ENCODE measurements around the gene CPEB1. TPM values are rescaled to one million over a fixed set of nuclear protein-coding genes. Genes with fewer than 3 reads are reported as not detected.
"Not testable (repeated sequence)": the region's sequence is repeated elsewhere in the genome, so short reads cannot be mapped to it uniquely, and the experiment has no call there.

CPEB1 gene
- total RNA-seq, 1 donor from 2014 or later = 1.6 TPM

DNA sequence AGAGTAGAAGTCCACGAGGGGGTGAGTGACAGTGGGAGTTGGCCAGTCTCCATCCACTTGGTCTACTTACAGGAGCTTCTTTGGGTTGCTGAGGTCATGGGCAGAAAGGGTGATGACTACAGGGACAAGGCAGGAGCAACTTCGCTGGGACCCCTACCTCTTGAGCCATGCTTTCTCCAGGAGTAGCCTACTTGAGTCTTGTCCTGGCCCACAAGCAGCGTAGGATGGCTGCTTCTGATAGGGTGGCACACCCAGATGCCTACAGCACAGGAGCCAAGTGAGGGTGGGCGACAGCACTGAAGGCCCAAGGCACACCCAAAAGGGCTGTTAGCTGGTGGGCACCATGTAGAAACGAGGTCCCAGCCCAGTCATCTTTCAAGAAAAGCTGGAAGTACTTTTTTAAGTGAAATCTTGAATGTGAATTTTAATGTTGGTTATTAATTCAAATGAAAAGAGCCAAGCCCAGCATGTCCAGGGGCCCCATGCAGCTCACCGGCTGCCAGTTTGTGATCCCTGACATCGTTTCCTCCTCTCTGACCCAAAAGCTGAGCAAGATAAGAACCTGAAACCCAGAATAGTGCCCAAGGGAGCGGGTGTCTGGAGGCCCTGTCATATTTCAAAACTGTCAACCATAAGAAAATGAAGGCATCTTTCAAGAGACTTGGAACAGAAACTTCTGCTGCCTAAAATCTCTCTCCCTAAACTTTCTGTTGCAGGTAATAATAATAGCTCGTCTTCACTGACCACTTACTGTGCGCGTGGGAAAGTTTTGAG lies 2.2 kb upstream of the CPEB1 start:
- no peaks in the 10 kb centered on the region for H3K36me3 Mint-ChIP-seq
- peak overlapping the region; percentile 66 for H3K4me3 Mint-ChIP-seq
- no peak overlapping the region for H3K27ac Mint-ChIP-seq
- no peaks in the 10 kb centered on the region for H3K4me1 Mint-ChIP-seq (ENCODE audit: unreplicated experiment)
- H3K9me3 Mint-ChIP-seq = no peaks in the 10 kb centered on the region
- no peak for DNase-seq (ENCODE audit: extremely low spot score, unreplicated experiment)
- H3K27me3 Mint-ChIP-seq = peaks cover 85% of the 10 kb centered on the region
- TF ChIP-seq, protein P1, sequence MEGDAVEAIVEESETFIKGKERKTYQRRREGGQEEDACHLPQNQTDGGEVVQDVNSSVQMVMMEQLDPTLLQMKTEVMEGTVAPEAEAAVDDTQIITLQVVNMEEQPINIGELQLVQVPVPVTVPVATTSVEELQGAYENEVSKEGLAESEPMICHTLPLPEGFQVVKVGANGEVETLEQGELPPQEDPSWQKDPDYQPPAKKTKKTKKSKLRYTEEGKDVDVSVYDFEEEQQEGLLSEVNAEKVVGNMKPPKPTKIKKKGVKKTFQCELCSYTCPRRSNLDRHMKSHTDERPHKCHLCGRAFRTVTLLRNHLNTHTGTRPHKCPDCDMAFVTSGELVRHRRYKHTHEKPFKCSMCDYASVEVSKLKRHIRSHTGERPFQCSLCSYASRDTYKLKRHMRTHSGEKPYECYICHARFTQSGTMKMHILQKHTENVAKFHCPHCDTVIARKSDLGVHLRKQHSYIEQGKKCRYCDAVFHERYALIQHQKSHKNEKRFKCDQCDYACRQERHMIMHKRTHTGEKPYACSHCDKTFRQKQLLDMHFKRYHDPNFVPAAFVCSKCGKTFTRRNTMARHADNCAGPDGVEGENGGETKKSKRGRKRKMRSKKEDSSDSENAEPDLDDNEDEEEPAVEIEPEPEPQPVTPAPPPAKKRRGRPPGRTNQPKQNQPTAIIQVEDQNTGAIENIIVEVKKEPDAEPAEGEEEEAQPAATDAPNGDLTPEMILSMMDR (conservative IDR thresholded peaks at IDR 0.05) = no peak

DNA sequence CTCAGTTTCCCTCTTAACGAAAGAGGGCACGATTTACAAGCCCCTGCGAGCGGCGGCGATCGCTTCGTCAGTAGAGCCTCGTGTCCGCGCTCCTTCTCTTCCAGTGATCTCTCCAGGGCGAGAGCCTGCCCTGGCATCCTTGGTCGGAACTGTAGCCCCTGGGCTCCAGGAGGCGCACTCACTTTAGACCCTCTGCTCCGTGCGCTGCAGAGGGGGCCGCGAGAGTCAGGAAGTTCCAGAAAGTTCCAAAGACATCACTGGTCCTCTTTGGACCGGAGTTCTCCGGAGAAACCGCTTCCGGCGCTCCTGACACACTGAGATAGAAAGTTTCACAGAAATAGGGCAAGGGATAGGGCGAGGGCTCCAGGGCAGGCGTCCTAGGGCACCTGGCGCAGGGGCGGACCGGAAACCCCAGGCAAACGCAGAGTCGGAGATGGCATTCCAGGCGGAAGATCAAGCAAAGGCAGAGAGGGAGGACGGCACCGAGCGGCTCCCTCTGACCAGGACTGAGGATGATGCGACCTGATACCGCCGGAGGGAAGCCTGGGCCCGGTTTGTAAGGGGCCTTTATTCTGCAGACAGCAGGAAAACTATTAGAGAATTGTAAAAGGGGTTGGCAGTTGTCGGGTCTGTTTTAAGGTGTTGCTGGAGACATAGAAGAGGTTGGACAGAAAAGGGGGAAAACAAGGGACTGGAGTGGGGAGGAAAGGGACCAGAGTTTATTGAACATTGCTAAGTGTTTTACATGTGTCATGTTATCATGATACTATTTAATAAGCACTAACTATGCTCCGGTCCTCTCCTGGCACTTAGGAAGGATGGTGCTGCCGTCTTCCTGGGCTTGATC lies 1.3 kb upstream of the CPEB1 start:
- peaks cover 85% of the 10 kb centered on the region for H3K27me3 Mint-ChIP-seq
- DNase-seq (ENCODE audit: extremely low spot score, unreplicated experiment) = no peak
- peak overlapping the region; percentile 66 for H3K4me3 Mint-ChIP-seq
- H3K9me3 Mint-ChIP-seq = no peaks in the 10 kb centered on the region
- TF ChIP-seq, protein P1 (conservative IDR thresholded peaks at IDR 0.05) = no peak
- no peaks in the 10 kb centered on the region for H3K36me3 Mint-ChIP-seq
- no peaks in the 10 kb centered on the region for H3K4me1 Mint-ChIP-seq (ENCODE audit: unreplicated experiment)
- H3K27ac Mint-ChIP-seq = no peak overlapping the region

DNA sequence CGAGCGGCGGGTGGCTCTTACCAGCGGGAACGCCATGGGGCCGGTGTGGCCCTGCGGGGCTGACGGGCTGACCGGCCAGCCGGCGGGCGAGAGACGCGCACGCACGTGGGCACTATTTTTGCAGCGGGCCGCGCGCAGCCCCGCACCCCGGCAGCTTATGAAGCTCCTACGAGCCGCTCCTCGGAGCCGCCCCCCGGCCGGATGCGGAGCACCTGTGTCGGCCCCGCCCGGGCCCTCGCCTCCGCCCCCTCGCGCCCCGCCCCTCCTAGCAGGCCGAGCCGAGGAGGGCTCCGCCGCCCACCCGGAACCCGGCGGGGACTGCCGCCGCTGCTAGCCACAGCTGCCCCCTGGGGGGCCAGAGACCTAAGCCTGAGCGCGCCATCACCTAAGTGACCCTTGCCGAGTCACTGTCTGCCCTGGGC lies 683 bp upstream of the CPEB1 start:
- Mint-ChIP-seq H3K36me3 (no peaks in the 10 kb centered on the region), H3K9me3 (no peaks in the 10 kb centered on the region), H3K4me1 (ENCODE audit: unreplicated experiment) (no peaks in the 10 kb centered on the region), H3K27me3 (peaks cover 83% of the 10 kb centered on the region), H3K4me3 (peak overlapping the region; percentile 66), H3K27ac (no peak overlapping the region)
- DNase-seq (ENCODE audit: extremely low spot score, unreplicated experiment) = no peak
- TF ChIP-seq, protein P1 (conservative IDR thresholded peaks at IDR 0.05) = no peak

DNA sequence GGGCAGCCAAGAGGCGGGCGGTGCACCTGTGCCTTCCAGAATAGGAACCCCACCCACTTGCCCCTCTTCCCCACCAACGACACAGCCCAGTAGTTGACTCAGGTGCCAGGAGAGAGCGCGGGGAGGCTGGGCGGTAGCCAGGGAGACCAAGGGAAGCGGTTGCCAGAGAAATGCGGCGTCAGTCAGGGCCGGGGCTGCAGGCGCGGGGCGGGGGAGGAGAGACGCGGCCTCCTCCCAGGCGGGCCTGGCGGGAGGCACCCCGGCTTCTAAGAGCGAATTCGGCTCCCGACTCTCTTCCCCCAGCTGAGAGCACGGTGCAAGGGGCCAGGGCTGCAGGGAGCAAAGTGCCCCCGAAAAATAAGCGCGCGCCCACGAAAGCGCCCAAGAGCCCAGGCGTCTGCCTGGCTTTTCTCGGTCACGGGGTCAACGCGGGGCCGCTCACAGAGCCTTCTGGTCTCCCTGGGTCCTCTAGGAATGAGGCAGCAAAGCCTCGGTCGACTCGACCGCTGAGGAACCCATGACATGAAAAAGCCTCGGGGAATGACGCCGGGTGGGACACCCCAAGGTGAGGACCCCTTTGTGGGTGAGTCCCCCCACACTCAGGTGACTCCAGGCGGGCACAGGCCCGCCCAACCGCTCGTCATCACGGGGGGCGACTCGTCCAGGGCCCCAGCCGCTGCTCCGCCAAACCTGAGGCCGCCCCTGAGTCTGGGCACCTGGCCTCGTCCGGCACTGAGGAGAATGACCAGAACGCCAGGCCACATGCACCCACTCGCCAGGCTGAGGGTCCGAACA lies 716 bp downstream of the CPEB1 start:
- DNase-seq (ENCODE audit: extremely low spot score, unreplicated experiment) = no peak
- Mint-ChIP-seq H3K4me3 (peak overlapping the region; percentile 78), H3K9me3 (no peaks in the 10 kb centered on the region), H3K36me3 (no peaks in the 10 kb centered on the region), H3K27ac (no peak overlapping the region), H3K4me1 (ENCODE audit: unreplicated experiment) (no peaks in the 10 kb centered on the region), H3K27me3 (peaks cover 85% of the 10 kb centered on the region)
- TF ChIP-seq, protein P1 (conservative IDR thresholded peaks at IDR 0.05) = no peak

DNA sequence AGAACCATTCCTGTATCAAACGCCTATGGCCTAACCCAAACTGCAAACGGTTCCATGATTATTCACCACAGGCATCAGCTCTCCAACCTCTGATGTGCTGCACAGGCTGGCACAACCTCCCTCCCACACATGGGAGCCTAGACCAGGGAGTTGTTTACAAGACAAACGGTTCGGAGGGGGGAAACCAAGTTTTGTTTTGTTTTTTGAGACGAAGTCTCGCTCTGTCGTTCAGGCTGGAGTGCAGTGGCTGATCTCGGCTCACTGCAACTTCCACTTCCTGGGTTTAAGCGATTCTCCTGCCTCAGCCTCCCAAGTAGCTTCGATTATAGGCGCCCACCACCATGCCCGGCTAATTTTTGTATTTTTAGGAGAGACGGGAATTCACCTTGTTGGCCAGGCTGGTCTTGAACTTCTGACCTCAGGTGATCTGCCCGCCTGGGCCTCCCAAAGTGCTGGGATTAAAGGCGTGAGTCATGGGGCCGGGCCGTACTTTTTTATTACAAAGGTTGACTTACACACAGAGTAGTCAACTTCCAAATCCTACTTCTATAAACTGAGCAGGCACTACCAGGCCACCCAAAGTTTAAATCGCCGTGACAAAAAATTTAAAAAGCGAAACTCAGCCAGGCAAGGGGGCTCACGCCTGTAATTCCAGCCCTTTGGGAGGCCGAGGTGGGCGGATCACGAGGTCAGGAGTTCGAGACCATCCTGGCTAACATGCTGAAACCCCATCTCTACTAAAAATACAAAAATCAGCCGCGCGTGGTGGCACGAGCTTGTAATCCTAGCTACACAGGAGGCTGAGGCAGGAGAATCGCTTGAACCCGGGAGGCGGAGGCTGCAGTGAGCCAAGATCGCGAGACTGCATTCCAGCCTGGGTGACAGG lies 2.0 kb downstream of the CPEB1 start:
- H3K36me3 Mint-ChIP-seq; H3K27ac Mint-ChIP-seq; H3K4me1 Mint-ChIP-seq (ENCODE audit: unreplicated experiment); DNase-seq (ENCODE audit: extremely low spot score, unreplicated experiment); H3K9me3 Mint-ChIP-seq; H3K4me3 Mint-ChIP-seq: not testable (repeated sequence)
- H3K27me3 Mint-ChIP-seq = peaks cover 86% of the 10 kb centered on the region

All from type B pancreatic cell (in vitro differentiated cells).